GM12878 (cell line): Measurements from ENCODE around the gene ADGRD1. TPM values are rescaled to one million over a fixed set of nuclear protein-coding genes. Genes with fewer than 3 reads are reported as not detected.

Experiments
- ATAC-seq: fragments of 200-7000 bp; cut with Tn5 transposase; 3 replicates; pipeline ENCODE4 v1.9.1; 2020; ENCODE audit warnings: mild to moderate bottlenecking, moderate library complexity
- BruUV-seq: library from RNA; stranded (reverse); fragments of 400-500 nt; replicated peaks from 2 replicates; lab custom pipeline; 2021; lab: Mats Ljungman, UMichigan
- CTCF ChIA-PET: fragments of 300-600 bp; sonication (Branson Sonifier 250); formaldehyde crosslinking; extraction: SDS; loops from one replicate; lab custom pipeline; 2021; ENCODE audit warnings: inconsistent platforms; lab: Yijun Ruan, JAX
- POLR2A ChIA-PET: fragments of 350-600 bp; formaldehyde crosslinking; extraction: SDS; loops from one replicate; lab custom pipeline; 2021; ENCODE audit warnings: inconsistent platforms; lab: Charles Lee
- RAD21 ChIA-PET: fragments of 300-600 bp; sonication (Branson Sonifier 250); formaldehyde crosslinking; loops from one replicate; lab custom pipeline; 2023; ENCODE audit warnings: antibody characterized with exemption; ENCODE audit not compliant: unreplicated experiment; lab: Charles Lee
- SMC1A ChIA-PET: fragments of 300-600 bp; sonication (Branson Sonifier 250); formaldehyde crosslinking; loops from one replicate; lab custom pipeline; 2023; ENCODE audit not compliant: unreplicated experiment, uncharacterized antibody; lab: Charles Lee
- DNase-seq: peaks from one replicate; pipeline ENCODE4 v3.0.0-alpha.2; 2011; ENCODE audit warnings: low read depth, low spot score
- FAIRE-seq: peaks from 3 replicates; lab custom pipeline; 2011; peaks lifted over from hg19 to GRCh38; lab: Jason Lieb, UNC
- H2AFZ ChIP-seq: 2 replicates; pipeline ENCODE4 v1.6.0; 2011; ENCODE audit warnings: low read depth, low read length, control low read depth; ENCODE audit not compliant: control insufficient read depth
- H3K27ac ChIP-seq: 2 replicates; pipeline ENCODE4 v1.5.1; 2011; ENCODE audit warnings: control low read depth; ENCODE audit not compliant: control insufficient read depth, insufficient read depth
- H3K27me3 ChIP-seq, 2 experiments: replicated peaks in 1 of 2; 2 replicates each; pipeline versions ENCODE4 v1.6.0 to v1.6.1; 2011; ENCODE audit warnings: low read length in 1 of 2; ENCODE audit not compliant: control insufficient read depth in 2 of 2, insufficient read depth in 2 of 2
- H3K36me3 ChIP-seq, 2 experiments: 2 replicates each; pipeline ENCODE4 v1.5.1; 2011; ENCODE audit warnings: low read length in 1 of 2; ENCODE audit not compliant: control insufficient read depth in 2 of 2, insufficient read depth in 2 of 2
- H3K4me1 ChIP-seq: 2 replicates; pipeline ENCODE4 v1.6.1; 2011; ENCODE audit warnings: mild to moderate bottlenecking, low read length, moderate library complexity, mixed read lengths; ENCODE audit not compliant: control insufficient read depth, insufficient read depth
- H3K4me2 ChIP-seq: 2 replicates; pipeline ENCODE4 v1.6.0; 2011; ENCODE audit warnings: control low read depth; ENCODE audit not compliant: control insufficient read depth, insufficient read depth
- H3K4me3 ChIP-seq: fragments of 200-600 bp; sonication (generic); 2 replicates; pipeline ENCODE4 v1.5.1; 2016
- H3K79me2 ChIP-seq: 2 replicates; pipeline ENCODE4 v1.6.0; 2011; ENCODE audit warnings: low read length; ENCODE audit not compliant: control insufficient read depth, insufficient read depth
- H3K9ac ChIP-seq: 2 replicates; pipeline ENCODE4 v1.8.0; 2011; ENCODE audit warnings: low read length, control low read depth, mixed read lengths; ENCODE audit not compliant: control insufficient read depth, insufficient read depth
- H3K9me3 ChIP-seq: replicated peaks from 3 replicates; pipeline ENCODE4 v1.5.1; 2011; ENCODE audit warnings: mild to moderate bottlenecking, low read length; ENCODE audit not compliant: control insufficient read depth, insufficient read depth
- H4K20me1 ChIP-seq: 2 replicates; pipeline ENCODE4 v1.6.0; 2011; ENCODE audit not compliant: control insufficient read depth, insufficient read depth
- ASH2L ChIP-seq: fragments of 300-600, 200-600 bp; sonication (generic); IDR thresholded peaks from 2 replicates; pipeline ENCODE4 v1.6.1; 2017; ENCODE audit warnings: low read depth, mild to moderate bottlenecking, borderline replicate concordance
- E2F8 ChIP-seq: fragments of 450-650 bp; IDR thresholded peaks from 2 replicates; pipeline ENCODE4 v1.6.1; 2018; ENCODE audit warnings: mild to moderate bottlenecking, low read depth, moderate library complexity; ENCODE audit not compliant: partially characterized antibody
- FOXK2 ChIP-seq: fragments of 450-650 bp; IDR thresholded peaks from 2 replicates; pipeline ENCODE4 v1.6.1; 2017; ENCODE audit warnings: mild to moderate bottlenecking, moderate library complexity
- SRF ChIP-seq, 2 experiments: IDR thresholded peaks; 2 replicates each; pipeline ENCODE4 v1.6.1; 2011; ENCODE audit warnings: low read depth in 2 of 2, low read length in 2 of 2, mild to moderate bottlenecking in 1 of 2, moderate library complexity in 1 of 2
- TBL1XR1 ChIP-seq: IDR thresholded peaks from 2 replicates; pipeline ENCODE4 v1.6.1; 2012; ENCODE audit warnings: low read depth, low read length, improper control_type of control experiment
- YY1 ChIP-seq: IDR thresholded peaks from 2 replicates; pipeline ENCODE4 v1.6.1; 2011; ENCODE audit warnings: low read depth, mild to moderate bottlenecking, low read length
- ZNF217 ChIP-seq: fragments of 450-650 bp; IDR thresholded peaks from 2 replicates; pipeline ENCODE4 v1.6.1; 2017; ENCODE audit warnings: antibody characterized with exemption, mild to moderate bottlenecking
- WGBS: methylation state at CpG from one replicate; pipeline ENCODE4 v1.1.6; 2016; ENCODE audit warnings: low lambda C conversion rate; ENCODE audit not compliant: insufficient replicate concordance, insufficient coverage; ENCODE audit errors: missing lambda C conversion rate; 5-methylcytosine and 5-hydroxymethylcytosine counted together
- in situ Hi-C: fragments of 300-500 bp; cut with MboI; formaldehyde crosslinking; loops from 9 replicates; pipeline ENCODE4 v1.14.3; 2018; ENCODE audit warnings: mixed read lengths
- intact Hi-C: fragments of 100-400 bp; cut with micrococcal nuclease; formaldehyde crosslinking; loops from one replicate; pipeline ENCODE4 v1.14.2; 2022; ENCODE audit not compliant: unreplicated experiment
- polyA plus RNA-seq, 11 experiments: library from polyadenylated mRNA; depleted of rRNA in 4 of 11; unstranded in 6 of 11; stranded (reverse) in 5 of 11; fragments of >200 nt; fragmentation: Nextera tagmentation in 4 of 11; fragmentation: Illumina TruSeq in 1 of 11; extraction: Ambion mirVana in 4 of 11; extraction: Trizol in 1 of 11; gene quantifications; 1 replicate in 1 of 11; 2 replicates in 10 of 11; pipeline versions ENCODE4 v1.2.1 to v1.2.3, GENCODE V29; 2011 to 2016; ENCODE audit warnings: inconsistent platforms in 2 of 11, missing spikeins in 2 of 11, low read depth in 1 of 11
- total RNA-seq, 4 experiments: library from RNA; depleted of rRNA in 3 of 4; stranded (reverse); fragments of >200 nt in 3 of 4; fragmentation: Illumina TruSeq in 1 of 4; extraction: Trizol in 1 of 4; gene quantifications; 2 replicates each; pipeline versions ENCODE4 v1.2.1 to v1.2.3, GENCODE V29; 2013 to 2021

The ADGRD1 gene
- total and polyA plus RNA-seq, 10 of the 15 experiments (the other 5 are each of a cell fraction or from before 2014, with no cell fraction given) = 0.15 to 12.7 (median 1.2) TPM

GRCh38 chr12:130920723-130921381, 32.9 kb upstream of the ADGRD1 start:
- Histone ChIP-seq H3K4me1 (no peaks in the 10 kb centered on the region), H3K27ac (no peak overlapping the region), H3K9ac (no peak overlapping the region), H3K27me3 (no peaks in the 10 kb centered on the region; a peak in 1 of 4 replicates), H3K36me3 (no peaks in the 10 kb centered on the region), H3K79me2 (no peaks in the 10 kb centered on the region), H2AFZ (no peak overlapping the region), H3K9me3 (no peaks in the 10 kb centered on the region; the same call in 2 of the 3 replicates), H4K20me1 (no peaks in the 10 kb centered on the region), H3K4me2 (no peak overlapping the region), H3K4me3 (no peak overlapping the region)
- SMC1A ChIA-PET = interaction anchor here (0.8 to 1.0 kb wide), 2 partner anchors 46 to 210 kb away, joined by 3 read pairs; no protein-coding TSS in a partner anchor
- in situ Hi-C loops = no loop called here
- ATAC-seq (no peak), DNase-seq (no peak), FAIRE-seq (no peak)
- POLR2A ChIA-PET = no interaction called here
- TF ChIP-seq FOXK2 (no peak), ZNF217 (no peak), YY1 (no peak), ASH2L (no peak), TBL1XR1 (no peak), SRF (IDR thresholded peaks at IDR 0.05; ENCODE audit: low read depth in 2 of 2, low read length in 2 of 2) (no peak), E2F8 (no peak)
- intact Hi-C loops = no loop called here
- RAD21 ChIA-PET = no interaction called here
- no TSS peak for BruUV-seq
- WGBS = 53% methylated on average over 8 of the region's 8 CpGs
- CTCF ChIA-PET = interaction anchor here (1.5 kb wide), 1 partner anchor 212 kb away, joined by 5 read pairs; no protein-coding TSS in a partner anchor
